K562 (cell line): ENCODE results near the gene FFAR1. TPM values are rescaled to one million over a fixed set of nuclear protein-coding genes. Genes with fewer than 3 reads are reported as not detected.

Source experiments
- ATAC-seq: fragments of 200-7000 bp; cut with Tn5 transposase; 3 replicates; pipeline ENCODE4 v1.9.1; 2020; ENCODE audit warnings: moderate library complexity
- BruUV-seq: library from RNA; stranded (reverse); fragments of 400-500 nt; replicated peaks from 2 replicates; lab custom pipeline; 2021; lab: Mats Ljungman, UMichigan
- CTCF ChIA-PET: fragments of 300-600 bp; formaldehyde crosslinking; extraction: SDS; loops from one replicate; lab custom pipeline; 2021; ENCODE audit warnings: low intra/inter-chr PET ratio; lab: Yijun Ruan, JAX
- POLR2A ChIA-PET: fragments of 300-600, 350-650 bp; sonication (Branson Sonifier 250); formaldehyde crosslinking; extraction: SDS; loops from one replicate; lab custom pipeline; 2021; ENCODE audit warnings: antibody characterized with exemption, inconsistent platforms; lab: Yijun Ruan, JAX
- DNase-seq, 4 experiments: peaks; one replicate each; pipeline versions ENCODE4 v3.0.0 to v3.0.0-alpha.2; 2011 to 2018; ENCODE audit warnings: low spot score in 3 of 4, mixed read lengths in 3 of 4; ENCODE audit errors: extremely low read depth in 1 of 4
- FAIRE-seq: peaks from 2 replicates; lab custom pipeline; 2011; peaks lifted over from hg19 to GRCh38; lab: Jason Lieb, UNC
- H2AFZ ChIP-seq: 2 replicates; pipeline ENCODE4 v1.6.0; 2011; ENCODE audit warnings: low read depth, low read length, control low read depth, inconsistent platforms
- H3K27ac ChIP-seq: fragments of 200-600 bp; 3 replicates; pipeline ENCODE4 v1.8.0; 2011; ENCODE audit warnings: low read depth, mild to moderate bottlenecking, control low read depth, inconsistent platforms, low read length, moderate library complexity, mixed read lengths; ENCODE audit errors: extremely low read depth
- H3K27me3 ChIP-seq, 2 experiments: fragments of 300-600 bp in 1 of 2; 2 replicates in 1 of 2; 3 replicates in 1 of 2; pipeline versions ENCODE4 v1.6.0 to v1.8.0; 2011; ENCODE audit warnings: inconsistent platforms in 2 of 2, low read length in 2 of 2, mild to moderate bottlenecking in 1 of 2, mixed read lengths in 1 of 2, moderate library complexity in 1 of 2; ENCODE audit not compliant: control insufficient read depth in 2 of 2, insufficient read depth in 2 of 2
- H3K36me3 ChIP-seq: fragments of 300-600 bp; 3 replicates; pipeline ENCODE4 v1.8.0; 2011; ENCODE audit warnings: mild to moderate bottlenecking, low read length, inconsistent platforms; ENCODE audit not compliant: control insufficient read depth, insufficient read depth
- H3K4me1 ChIP-seq, 2 experiments: fragments of 200-600 bp in 1 of 2; replicated peaks in 1 of 2; 2 replicates in 1 of 2; 3 replicates in 1 of 2; pipeline versions ENCODE4 v1.5.1 to v1.8.0; 2011; ENCODE audit warnings: inconsistent platforms in 2 of 2, low read length in 2 of 2, mild to moderate bottlenecking in 1 of 2, mixed read lengths in 1 of 2, moderate library complexity in 1 of 2; ENCODE audit not compliant: control insufficient read depth in 2 of 2, insufficient read depth in 2 of 2
- H3K4me2 ChIP-seq: 2 replicates; pipeline ENCODE4 v1.6.1; 2011; ENCODE audit warnings: low read length, control low read depth, inconsistent platforms, mixed read lengths; ENCODE audit not compliant: insufficient read depth
- H3K4me3 ChIP-seq: fragments of 200-600 bp; sonication (generic), shearing (Covaris generic); 2 replicates; pipeline ENCODE4 v1.5.1; 2016; ENCODE audit warnings: control low read depth, inconsistent platforms
- H3K79me2 ChIP-seq: fragments of 200-600 bp; 3 replicates; pipeline ENCODE4 v1.8.0; 2011; ENCODE audit warnings: low read length, inconsistent platforms; ENCODE audit not compliant: control insufficient read depth, insufficient read depth
- H3K9ac ChIP-seq, 2 experiments: 2 replicates each; pipeline versions ENCODE4 v1.6.0 to v1.6.1; 2011; ENCODE audit warnings: low read depth in 2 of 2, low read length in 2 of 2, control low read depth in 1 of 2, inconsistent platforms in 1 of 2, mild to moderate bottlenecking in 1 of 2, mixed read lengths in 1 of 2; ENCODE audit not compliant: insufficient read depth in 1 of 2
- H3K9me1 ChIP-seq: one replicate; pipeline ENCODE4 v1.6.0; 2011; ENCODE audit warnings: inconsistent platforms, mild to moderate bottlenecking, low read length, moderate library complexity; ENCODE audit not compliant: control insufficient read depth, insufficient read depth
- H3K9me3 ChIP-seq: replicated peaks from 2 replicates; pipeline ENCODE4 v1.5.1; 2011; ENCODE audit warnings: low read depth, low read length, inconsistent platforms; ENCODE audit not compliant: control insufficient read depth, insufficient read depth
- H4K20me1 ChIP-seq: replicated peaks from 2 replicates; pipeline ENCODE4 v1.6.1; 2011; ENCODE audit warnings: low read length, inconsistent platforms, mixed read lengths; ENCODE audit not compliant: control insufficient read depth, insufficient read depth
- HEY1 ChIP-seq: fragments of 250-450 bp; sonication (Bioruptor Pico); IDR thresholded peaks from 2 replicates; pipeline ENCODE4 v1.5.0; 2020; ENCODE audit warnings: mild to moderate bottlenecking, moderate library complexity, borderline replicate concordance
- MTA1 ChIP-seq: fragments of 450-650 bp; IDR thresholded peaks from 2 replicates; pipeline ENCODE4 v1.6.1; 2017; ENCODE audit warnings: borderline replicate concordance
- SREBF2 ChIP-seq: sonication (generic); formaldehyde crosslinking; IDR thresholded peaks from 2 replicates; pipeline ENCODE4 v1.4.0; 2020; ENCODE audit warnings: mild to moderate bottlenecking, missing genetic modification reagents
- STAT6 ChIP-seq: sonication (generic); formaldehyde crosslinking; IDR thresholded peaks from 2 replicates; pipeline ENCODE4 v1.8.1; 2023; ENCODE audit warnings: mild to moderate bottlenecking, missing genetic modification reagents
- WGBS: fragments of 100-300 bp; shearing (Covaris generic); methylation state at CpG from one replicate; pipeline ENCODE4 v1.1.6; 2016; ENCODE audit warnings: low coverage, mixed read lengths; ENCODE audit not compliant: insufficient coverage; ENCODE audit errors: missing lambda C conversion rate; 5-methylcytosine and 5-hydroxymethylcytosine counted together
- in situ Hi-C: fragments of 300-500 bp; cut with MboI; formaldehyde crosslinking; loops from 4 replicates; pipeline ENCODE4 v1.15.0; 2018; ENCODE audit warnings: inconsistent platforms, mixed read lengths
- intact Hi-C: fragments of 100-400 bp; cut with micrococcal nuclease; formaldehyde crosslinking; loops from 2 replicates; pipeline ENCODE4 v1.14.2; 2022
- polyA plus RNA-seq, 8 experiments: library from polyadenylated mRNA; depleted of rRNA in 4 of 8; stranded (reverse) in 5 of 8; unstranded in 3 of 8; fragments of >200 nt; fragmentation: Nextera tagmentation in 2 of 8; fragmentation: Illumina TruSeq in 1 of 8; extraction: Ambion mirVana in 2 of 8; extraction: Trizol in 1 of 8; gene quantifications; 2 replicates each; pipeline versions ENCODE4 v1.2.1 to v1.2.3, GENCODE V29; 2011 to 2014; ENCODE audit warnings: inconsistent platforms in 1 of 8, missing spikeins in 1 of 8
- total RNA-seq, 7 experiments: library from RNA; depleted of rRNA in 6 of 7; stranded (reverse); fragments of >200 nt in 6 of 7; fragmentation: Illumina TruSeq in 2 of 7; extraction: Trizol in 2 of 7; gene quantifications; 2 replicates each; pipeline versions ENCODE4 v1.2.1 to v1.2.3, GENCODE V29; 2011 to 2021; ENCODE audit warnings: low replicate concordance in 1 of 7

FFAR1 gene
- total and polyA plus RNA-seq, 9 of the 15 experiments (the other 6 are each of a cell fraction or from before 2014, with no cell fraction given): not detected

- TF ChIP-seq HEY1 (CRISPR knock-in tag) (no peak), MTA1 (no peak)
Observed at GRCh38 chr19:35320065-35320713, 27.5 kb upstream of the FFAR1 start (continued).

GRCh38 chr19:35321291-35321690 lies 26.4 kb upstream of the FFAR1 start:
- no peak for ATAC-seq
- Histone ChIP-seq H3K9me3 (peaks cover 3% of the 10 kb centered on the region; the same call in 1 of the 2 replicates), H3K79me2 (no peaks in the 10 kb centered on the region), H3K9me1 (no peaks in the 10 kb centered on the region), H3K9ac (no peak overlapping the region), H3K4me3 (no peak overlapping the region), H3K4me2 (no peak overlapping the region), H2AFZ (no peak overlapping the region), H4K20me1 (no peaks in the 10 kb centered on the region), H3K27ac (no peak overlapping the region), H3K27me3 (no peaks in the 10 kb centered on the region), H3K4me1 (peaks cover 28% of the 10 kb centered on the region in 2 experiments), H3K36me3 (no peaks in the 10 kb centered on the region; the same call in 2 of the 3 replicates)
- no peak for TF ChIP-seq SREBF2 (CRISPR knock-in tag)
- TF ChIP-seq STAT6 (CRISPR knock-in tag): no peak
- CTCF ChIA-PET: no interaction called here
- in situ Hi-C loops (no loop called here), intact Hi-C loops (no loop called here)
- WGBS: 96% methylated on average over 2 of the region's 2 CpGs
- FAIRE-seq: no peak
- POLR2A ChIA-PET: interaction anchor here (0.6 kb wide), 1 partner anchor 52 kb away, joined by 6 read pairs; no protein-coding TSS in a partner anchor
- DNase-seq: no peak
- BruUV-seq: no TSS peak
